ENCODE results near the gene ZNF652. TPM values are rescaled to one million over a fixed set of nuclear protein-coding genes. Genes with fewer than 3 reads are reported as not detected.

The ZNF652 gene
- total and polyA plus RNA-seq, 2 of the 4 experiments (the other 2 are of a cell fraction) = 3.6 to 8.8 TPM

GRCh38 chr17:49315551-49316257 lies 46.3 kb downstream of the ZNF652 start (continued):
- no peak for TF ChIP-seq MAZ (IDR thresholded peaks at IDR 0.05; ENCODE audit: borderline replicate concordance, low read depth, low read length)

- H3K4me2 ChIP-seq (ENCODE audit: low read depth, low read length) = no peak overlapping the region
- no peak overlapping the region for H4K8ac ChIP-seq (ENCODE audit: low read depth in 2 of 2, low read length in 2 of 2)
- H3K9me3 ChIP-seq (ENCODE audit: control insufficient read depth, insufficient read depth, low read length) = no peaks in the 10 kb centered on the region
- no peak overlapping the region for H3K23ac ChIP-seq (ENCODE audit: low read depth, low read length)
- no peak overlapping the region for H3K27ac ChIP-seq (ENCODE audit: insufficient read depth, low read length)
- no peak overlapping the region for H2AFZ ChIP-seq (replicated peaks; ENCODE audit: low read length, poor library complexity)
- peaks cover 6% of the 10 kb centered on the region; the same call in 1 of the 2 replicates for H3K9me1 ChIP-seq (ENCODE audit: insufficient read depth, low read length)
- intact Hi-C loops (cut with micrococcal nuclease) (no loop called here), in situ Hi-C loops (cut with MboI; ENCODE audit: low sequenced_read_pairs) (loop anchor here (10.0 kb wide), 1 partner anchor 232 kb away; no protein-coding TSS in a partner anchor), dilution Hi-C loops (cut with HindIII; ENCODE audit: low sequenced_read_pairs, unreplicated experiment) (no loop called here)
- no peak overlapping the region for H3K56ac ChIP-seq (ENCODE audit: extremely low read depth, insufficient read depth, low read length)
- ChIA-PET POLR2A (ENCODE audit: unreplicated experiment) (no interaction called here), CTCF (no interaction called here)
- H4K20me1 ChIP-seq (ENCODE audit: insufficient read depth, low read length) = peaks cover 6% of the 10 kb centered on the region; the same call in 1 of the 2 replicates
- no peak overlapping the region for H3K4ac ChIP-seq (ENCODE audit: low read depth, low read length)
- H2AK5ac ChIP-seq (ENCODE audit: low read depth, low read length) = no peak overlapping the region
- no peak overlapping the region for H3K14ac ChIP-seq (replicated peaks; ENCODE audit: low read depth, low read length)
- H3K79me1 ChIP-seq (ENCODE audit: low read depth in 1 of 2, low read length in 2 of 2) = peaks cover 0 to 19% of the 10 kb centered on the region in 2 experiments; a peak in 3 of 4 replicates
- no TSS peak for BruUV-seq (replicated peaks)
- H3K4me1 ChIP-seq (ENCODE audit: control insufficient read depth, insufficient read depth, low read length) = peaks cover 3% of the 10 kb centered on the region; the same call in 1 of the 2 replicates
- no peak overlapping the region for H2BK15ac ChIP-seq (ENCODE audit: low read depth, low read length)
- no peak overlapping the region for H2BK5ac ChIP-seq (ENCODE audit: low read depth, low read length, poor library complexity, severe bottlenecking)
- H3K18ac ChIP-seq (ENCODE audit: low read depth, low read length) = no peak overlapping the region
- no peaks in the 10 kb centered on the region for H3K27me3 ChIP-seq (ENCODE audit: control insufficient read depth, insufficient read depth, low read length)
- no CpG with 5 or more reads among the region's 3 CpGs for WGBS, 2 experiments (ENCODE audit: extremely low coverage in 2 of 2, insufficient read length in 1 of 2)
- no peak overlapping the region for H3K4me3 ChIP-seq (ENCODE audit: insufficient read depth, low read depth, low read length)
- no peak for DNase-seq
- no peak for ATAC-seq (ENCODE audit: low read depth)
- TF ChIP-seq, protein P1, sequence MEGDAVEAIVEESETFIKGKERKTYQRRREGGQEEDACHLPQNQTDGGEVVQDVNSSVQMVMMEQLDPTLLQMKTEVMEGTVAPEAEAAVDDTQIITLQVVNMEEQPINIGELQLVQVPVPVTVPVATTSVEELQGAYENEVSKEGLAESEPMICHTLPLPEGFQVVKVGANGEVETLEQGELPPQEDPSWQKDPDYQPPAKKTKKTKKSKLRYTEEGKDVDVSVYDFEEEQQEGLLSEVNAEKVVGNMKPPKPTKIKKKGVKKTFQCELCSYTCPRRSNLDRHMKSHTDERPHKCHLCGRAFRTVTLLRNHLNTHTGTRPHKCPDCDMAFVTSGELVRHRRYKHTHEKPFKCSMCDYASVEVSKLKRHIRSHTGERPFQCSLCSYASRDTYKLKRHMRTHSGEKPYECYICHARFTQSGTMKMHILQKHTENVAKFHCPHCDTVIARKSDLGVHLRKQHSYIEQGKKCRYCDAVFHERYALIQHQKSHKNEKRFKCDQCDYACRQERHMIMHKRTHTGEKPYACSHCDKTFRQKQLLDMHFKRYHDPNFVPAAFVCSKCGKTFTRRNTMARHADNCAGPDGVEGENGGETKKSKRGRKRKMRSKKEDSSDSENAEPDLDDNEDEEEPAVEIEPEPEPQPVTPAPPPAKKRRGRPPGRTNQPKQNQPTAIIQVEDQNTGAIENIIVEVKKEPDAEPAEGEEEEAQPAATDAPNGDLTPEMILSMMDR (conservative IDR thresholded peaks at IDR 0.05; ENCODE audit: low read depth, low read length) = no peak
- H3K36me3 ChIP-seq (ENCODE audit: control insufficient read depth, insufficient read depth, low read length) = peaks cover 19% of the 10 kb centered on the region
- no peak overlapping the region for H4K5ac ChIP-seq (ENCODE audit: low read depth, low read length)
- no peak overlapping the region for H4K91ac ChIP-seq (ENCODE audit: insufficient read depth, low read depth, low read length)
- no peak overlapping the region for H2BK20ac ChIP-seq (ENCODE audit: low read depth, low read length)
- no peak overlapping the region for H3K9ac ChIP-seq (ENCODE audit: low read depth, low read length)
- H2BK120ac ChIP-seq (ENCODE audit: low read depth, low read length) = no peak overlapping the region
- no peak overlapping the region for H2AK9ac ChIP-seq (replicated peaks; ENCODE audit: low read depth, low read length, poor library complexity)
Measured at GRCh38 chr17:49312722-49313121, 49.3 kb downstream of the ZNF652 start.

Measured in IMR-90 (cell line).